ENCODE data around the gene WARS2. TPM values are rescaled to one million over a fixed set of nuclear protein-coding genes. Genes with fewer than 3 reads are reported as not detected.
A peak's percentile ranks its signal among the peaks of the same experiment; 100 is the strongest.

WARS2 gene
- total and polyA plus RNA-seq, 2 donors from 2014 or later, result 13.9 to 14.8 TPM

- no peak overlapping the region for H3K4me3 ChIP-seq (ENCODE audit: low read length in 3 of 3)
- H3K9me3 ChIP-seq (ENCODE audit: control insufficient read depth in 2 of 3, insufficient read depth in 1 of 3, low read length in 3 of 3), result no peaks in the 10 kb centered on the region
- FAIRE-seq, result no peak
- no peak for DNase-seq
- H3K36me3 ChIP-seq (ENCODE audit: control insufficient read depth in 2 of 3, insufficient read depth in 3 of 3, low read length in 3 of 3), result no peaks in the 10 kb centered on the region
- peak overlapping the region in 1 of 2 donors; percentile 28 for H3K27ac ChIP-seq (ENCODE audit: low read depth in 2 of 2, low read length in 2 of 2)
- H3K27me3 ChIP-seq (ENCODE audit: control insufficient read depth, insufficient read depth, low read length), result no peaks in the 10 kb centered on the region
- no peak overlapping the region for H3K9ac ChIP-seq (ENCODE audit: low read length in 3 of 3)
- no peak for TF ChIP-seq CTCF (IDR thresholded peaks at IDR 0.05; ENCODE audit: borderline replicate concordance, extremely low read depth, insufficient read depth)
- H3K4me1 ChIP-seq (ENCODE audit: control insufficient read depth in 2 of 3, insufficient read depth in 2 of 3, low read depth in 1 of 3, low read length in 3 of 3), result no peaks in the 10 kb centered on the region
- intact Hi-C loops (cut with DNase I), result no loop called here
Measured at GRCh38 chr1:119102051-119102450, 38.4 kb downstream of the WARS2 start.

GRCh38 chr1:119101563-119101962, 38.9 kb downstream of the WARS2 start:
- H3K27ac ChIP-seq (ENCODE audit: low read depth in 2 of 2, low read length in 2 of 2), result no peak overlapping the region
- FAIRE-seq, result no peak
- no peaks in the 10 kb centered on the region for H3K9me3 ChIP-seq (ENCODE audit: control insufficient read depth in 2 of 3, insufficient read depth in 1 of 3, low read length in 3 of 3)
- intact Hi-C loops (cut with DNase I), result no loop called here
- no peak overlapping the region for H3K4me3 ChIP-seq (ENCODE audit: low read length in 3 of 3)
- H3K4me1 ChIP-seq (ENCODE audit: control insufficient read depth in 2 of 3, insufficient read depth in 2 of 3, low read depth in 1 of 3, low read length in 3 of 3), result no peaks in the 10 kb centered on the region
- DNase-seq, result no peak
- no peaks in the 10 kb centered on the region for H3K36me3 ChIP-seq (ENCODE audit: control insufficient read depth in 2 of 3, insufficient read depth in 3 of 3, low read length in 3 of 3)
- no peak overlapping the region for H3K9ac ChIP-seq (ENCODE audit: low read length in 3 of 3)
- TF ChIP-seq CTCF (IDR thresholded peaks at IDR 0.05; ENCODE audit: borderline replicate concordance, extremely low read depth, insufficient read depth), result no peak
- H3K27me3 ChIP-seq (ENCODE audit: control insufficient read depth, insufficient read depth, low read length), result no peaks in the 10 kb centered on the region

DNA sequence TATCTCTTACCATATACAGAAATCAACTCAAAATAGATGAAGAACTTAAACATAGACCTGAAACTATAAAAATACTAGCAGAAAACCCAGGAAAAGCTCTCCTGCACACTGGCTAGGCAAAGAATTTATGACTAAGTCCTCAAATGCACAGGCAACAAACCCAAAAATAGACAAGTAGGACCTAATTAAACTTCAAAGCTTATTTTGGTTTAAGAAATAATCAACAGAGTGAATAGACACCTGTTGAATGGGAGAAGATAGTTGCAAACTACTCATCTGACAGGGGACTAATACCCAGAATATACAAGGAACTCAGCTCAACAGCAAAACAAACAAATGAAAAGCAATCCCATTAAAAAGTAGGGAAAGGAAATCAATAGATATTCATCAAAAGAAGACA, 40.7 kb downstream of the WARS2 start:
- no peak for FAIRE-seq

More for the DNA sequence above, 40.7 kb downstream of the WARS2 start:
- Histone ChIP-seq H3K4me3 (ENCODE audit: low read length in 3 of 3) (no peak overlapping the region), H3K4me1 (ENCODE audit: control insufficient read depth in 2 of 3, insufficient read depth in 2 of 3, low read depth in 1 of 3, low read length in 3 of 3) (no peaks in the 10 kb centered on the region), H3K36me3 (ENCODE audit: control insufficient read depth in 2 of 3, insufficient read depth in 3 of 3, low read length in 3 of 3) (no peaks in the 10 kb centered on the region), H3K9ac (ENCODE audit: low read length in 3 of 3) (no peak overlapping the region), H3K9me3 (ENCODE audit: control insufficient read depth in 2 of 3, insufficient read depth in 1 of 3, low read length in 3 of 3) (no peaks in the 10 kb centered on the region), H3K27me3 (ENCODE audit: control insufficient read depth, insufficient read depth, low read length) (no peaks in the 10 kb centered on the region), H3K27ac (ENCODE audit: low read depth in 2 of 2, low read length in 2 of 2) (no peak overlapping the region)
- no peak for TF ChIP-seq CTCF (IDR thresholded peaks at IDR 0.05; ENCODE audit: borderline replicate concordance, extremely low read depth, insufficient read depth)
- DNase-seq, result no peak
- intact Hi-C loops (cut with DNase I), result no loop called here
